CD1c-positive myeloid dendritic cell (primary cell): Measurements from ENCODE around the gene PBXIP1.
A peak's percentile ranks its signal among the peaks of the same experiment; 100 is the strongest.
"Not testable (repeated sequence)": the region's sequence is repeated elsewhere in the genome, so short reads cannot be mapped to it uniquely, and the experiment has no call there.

ENCODE experiments used
- DNase-seq: peaks from one replicate; pipeline ENCODE4 v3.0.0-alpha.2; 2016; ENCODE audit errors: extremely low spot score

PBXIP1 gene, protein sequence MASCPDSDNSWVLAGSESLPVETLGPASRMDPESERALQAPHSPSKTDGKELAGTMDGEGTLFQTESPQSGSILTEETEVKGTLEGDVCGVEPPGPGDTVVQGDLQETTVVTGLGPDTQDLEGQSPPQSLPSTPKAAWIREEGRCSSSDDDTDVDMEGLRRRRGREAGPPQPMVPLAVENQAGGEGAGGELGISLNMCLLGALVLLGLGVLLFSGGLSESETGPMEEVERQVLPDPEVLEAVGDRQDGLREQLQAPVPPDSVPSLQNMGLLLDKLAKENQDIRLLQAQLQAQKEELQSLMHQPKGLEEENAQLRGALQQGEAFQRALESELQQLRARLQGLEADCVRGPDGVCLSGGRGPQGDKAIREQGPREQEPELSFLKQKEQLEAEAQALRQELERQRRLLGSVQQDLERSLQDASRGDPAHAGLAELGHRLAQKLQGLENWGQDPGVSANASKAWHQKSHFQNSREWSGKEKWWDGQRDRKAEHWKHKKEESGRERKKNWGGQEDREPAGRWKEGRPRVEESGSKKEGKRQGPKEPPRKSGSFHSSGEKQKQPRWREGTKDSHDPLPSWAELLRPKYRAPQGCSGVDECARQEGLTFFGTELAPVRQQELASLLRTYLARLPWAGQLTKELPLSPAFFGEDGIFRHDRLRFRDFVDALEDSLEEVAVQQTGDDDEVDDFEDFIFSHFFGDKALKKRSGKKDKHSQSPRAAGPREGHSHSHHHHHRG

DNA sequence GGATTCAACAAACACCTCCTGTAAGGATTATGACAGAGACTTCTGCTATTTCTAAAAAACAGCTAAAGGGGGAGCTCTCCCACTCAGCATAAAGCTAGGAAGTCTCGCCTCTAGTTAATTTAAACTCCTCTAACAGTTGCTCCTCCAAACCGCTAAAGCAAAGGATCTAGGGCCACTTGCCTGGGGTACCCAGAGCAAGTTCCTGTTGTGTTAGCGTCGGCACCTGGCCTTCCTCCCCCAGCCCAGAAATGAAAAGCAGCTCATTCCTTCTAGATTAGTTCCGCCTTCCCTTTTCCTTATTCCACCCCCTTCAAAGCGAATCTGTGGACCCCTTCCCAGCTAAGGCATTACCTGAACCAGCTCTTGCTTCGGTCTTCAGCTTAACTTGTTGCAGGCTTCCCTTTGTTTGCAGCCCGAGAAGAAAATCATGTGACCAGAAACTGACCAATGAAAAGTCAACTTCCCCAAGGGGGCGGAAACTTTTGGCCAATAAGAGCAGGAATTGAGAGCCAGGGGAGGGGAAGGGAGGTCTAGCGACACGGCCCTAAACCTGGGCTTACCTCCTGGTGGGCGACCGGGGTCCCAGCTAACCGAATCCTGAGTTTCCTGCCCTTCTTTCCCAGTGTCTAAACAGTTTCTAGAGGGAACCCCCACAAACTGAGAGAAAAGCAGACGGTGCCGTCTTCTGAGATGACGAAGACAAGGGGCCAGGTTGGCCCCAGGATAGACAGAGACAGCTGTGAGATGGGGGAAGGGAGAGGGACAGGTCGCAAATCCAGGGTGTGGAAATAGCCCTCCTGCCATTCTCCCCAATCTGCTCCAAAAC lies at the start of gene PBXIP1:
TSS of gene PBXIP1 (minus strand) at position 382 of the 826 bp plus-strand sequence. CDS start 2,378 bp downstream, outside the sequence.
- DNase-seq, result peak; percentile 94

DNA sequence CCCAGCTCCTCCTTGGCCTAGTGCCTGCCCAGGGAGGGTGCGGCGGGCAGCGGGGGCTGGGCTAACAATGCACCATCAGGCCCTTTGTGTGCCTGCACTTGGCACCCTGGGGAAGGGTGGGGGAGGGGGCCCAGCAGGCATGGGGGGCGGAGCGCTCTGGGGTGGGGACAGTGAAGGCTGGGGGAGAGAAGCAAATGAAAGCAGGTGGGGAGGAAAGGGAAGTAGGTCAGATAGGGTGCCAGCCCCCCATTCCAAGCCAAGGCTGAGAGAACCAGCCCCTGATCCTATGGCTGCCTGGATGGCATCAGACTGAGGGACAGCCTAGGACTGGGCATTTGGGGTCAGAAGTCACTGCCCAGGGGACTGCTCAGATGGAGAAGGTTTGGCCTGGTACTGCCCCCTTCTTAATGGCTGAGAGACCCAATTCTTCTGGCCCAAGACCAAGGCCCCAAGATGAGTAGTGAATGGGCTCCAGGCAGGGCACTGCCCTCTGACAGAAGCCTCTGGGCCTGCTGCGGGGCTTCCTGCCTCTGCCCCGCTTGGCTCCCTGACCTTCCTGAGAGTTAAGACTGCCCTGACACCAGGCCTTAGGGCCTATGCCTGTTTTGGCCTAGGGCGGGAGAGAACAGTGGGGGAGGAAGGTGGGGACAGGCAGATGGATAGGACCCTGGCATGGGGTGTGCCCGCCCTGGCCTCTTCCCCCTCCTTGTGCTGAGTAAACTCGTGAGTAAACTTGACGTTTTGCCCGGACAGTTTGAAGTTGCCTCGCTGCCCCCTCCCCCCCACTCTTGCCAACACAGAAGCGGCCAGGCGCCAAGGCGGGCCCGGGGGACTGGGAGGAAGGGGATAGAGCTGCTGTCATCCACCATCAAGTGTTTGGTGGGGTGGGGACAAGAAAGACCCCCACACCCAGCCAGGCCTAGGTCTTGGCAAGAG lies 49.4 kb upstream of the PBXIP1 start:
- peak; percentile 31 for DNase-seq

DNA sequence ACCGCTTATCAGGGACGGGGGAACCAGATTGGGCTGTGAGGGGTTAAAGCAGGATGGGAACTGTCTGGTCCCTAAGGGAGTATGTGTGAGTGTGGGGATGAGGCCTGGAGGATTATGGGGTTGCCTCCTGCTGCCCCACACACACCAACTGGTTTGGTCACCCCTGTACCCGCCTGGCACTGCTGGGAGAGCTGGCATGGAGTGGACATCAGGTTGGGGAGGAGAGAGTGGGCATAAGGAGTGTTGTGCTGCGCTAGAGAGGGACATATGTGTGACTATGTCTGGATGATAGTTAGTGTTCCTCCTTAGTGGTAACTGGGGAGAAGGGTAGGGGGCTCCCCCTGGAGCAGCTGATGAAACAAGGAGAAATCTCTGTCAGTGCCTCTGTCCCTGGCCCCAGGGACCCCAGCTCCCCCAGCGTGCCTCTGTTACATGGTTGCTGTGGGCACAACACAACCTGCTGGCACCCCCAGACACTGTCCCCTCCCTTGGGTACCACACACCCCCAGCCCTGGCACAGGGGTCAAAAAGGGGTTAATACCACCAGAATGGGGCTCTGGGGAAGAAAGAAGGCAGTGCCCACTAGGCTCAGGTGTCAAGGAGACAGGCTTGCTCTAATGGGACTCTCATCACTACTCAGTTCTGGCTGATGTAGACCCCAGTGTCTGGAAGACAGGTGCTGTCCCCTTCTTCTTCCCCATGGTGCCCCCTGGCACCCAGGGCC lies 48.6 kb upstream of the PBXIP1 start:
- no peak for DNase-seq

DNA sequence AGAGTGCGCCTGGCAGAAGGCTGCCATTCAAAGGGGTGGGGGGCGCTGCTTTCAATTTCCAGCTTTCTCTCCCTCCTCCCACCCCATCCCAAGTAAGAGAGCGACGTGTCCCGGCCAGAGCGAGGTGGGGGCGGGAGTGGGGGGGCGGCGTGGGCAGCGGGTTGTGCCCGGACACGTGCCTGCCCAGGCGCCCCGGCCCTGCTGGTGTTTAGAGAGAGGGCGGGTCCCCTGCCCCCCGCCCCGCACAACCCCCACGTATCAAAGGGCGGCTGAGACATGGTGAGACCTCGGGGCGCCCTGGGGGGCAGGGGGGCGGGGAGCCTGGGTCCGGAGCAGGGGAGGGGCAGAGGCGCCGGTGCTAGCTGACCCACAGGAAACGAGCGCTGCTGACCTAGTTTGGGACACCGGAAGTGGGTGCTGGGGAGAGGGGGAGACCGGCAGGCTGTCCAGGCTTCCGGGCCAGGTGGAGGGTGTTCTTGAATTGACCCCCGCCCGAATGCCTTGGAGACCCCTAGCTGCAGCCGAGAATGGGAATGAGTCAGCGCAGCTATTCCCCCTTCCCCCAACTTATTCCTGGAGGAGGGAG lies 48.0 kb upstream of the PBXIP1 start:
- DNase-seq, result no peak

DNA sequence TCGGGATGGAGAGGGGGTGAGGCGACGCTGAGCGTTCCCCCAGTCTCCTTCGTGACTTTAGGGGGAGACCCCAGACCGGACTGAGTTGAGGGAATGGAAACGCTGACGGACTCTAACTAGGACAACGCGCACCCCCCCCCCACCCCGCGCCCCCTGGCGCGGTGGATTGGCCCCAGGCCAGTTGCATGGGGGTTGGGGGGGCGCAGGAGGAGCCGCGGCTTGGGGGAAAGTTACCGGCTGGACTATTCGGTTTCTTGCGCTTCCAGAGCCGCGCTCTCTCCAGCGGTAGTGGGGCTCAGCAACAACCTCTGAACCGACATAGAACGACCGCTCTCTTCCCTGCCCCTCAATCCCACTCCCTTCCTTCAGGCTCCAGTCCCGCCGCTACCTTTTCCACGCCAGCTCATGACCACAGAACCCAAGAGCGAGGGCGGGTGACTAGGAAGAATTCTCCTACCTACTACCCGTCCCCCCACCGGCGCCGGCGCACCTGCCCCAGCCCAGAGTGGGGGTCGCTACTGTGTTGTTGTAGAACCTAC lies 47.4 kb upstream of the PBXIP1 start:
- no peak for DNase-seq

DNA sequence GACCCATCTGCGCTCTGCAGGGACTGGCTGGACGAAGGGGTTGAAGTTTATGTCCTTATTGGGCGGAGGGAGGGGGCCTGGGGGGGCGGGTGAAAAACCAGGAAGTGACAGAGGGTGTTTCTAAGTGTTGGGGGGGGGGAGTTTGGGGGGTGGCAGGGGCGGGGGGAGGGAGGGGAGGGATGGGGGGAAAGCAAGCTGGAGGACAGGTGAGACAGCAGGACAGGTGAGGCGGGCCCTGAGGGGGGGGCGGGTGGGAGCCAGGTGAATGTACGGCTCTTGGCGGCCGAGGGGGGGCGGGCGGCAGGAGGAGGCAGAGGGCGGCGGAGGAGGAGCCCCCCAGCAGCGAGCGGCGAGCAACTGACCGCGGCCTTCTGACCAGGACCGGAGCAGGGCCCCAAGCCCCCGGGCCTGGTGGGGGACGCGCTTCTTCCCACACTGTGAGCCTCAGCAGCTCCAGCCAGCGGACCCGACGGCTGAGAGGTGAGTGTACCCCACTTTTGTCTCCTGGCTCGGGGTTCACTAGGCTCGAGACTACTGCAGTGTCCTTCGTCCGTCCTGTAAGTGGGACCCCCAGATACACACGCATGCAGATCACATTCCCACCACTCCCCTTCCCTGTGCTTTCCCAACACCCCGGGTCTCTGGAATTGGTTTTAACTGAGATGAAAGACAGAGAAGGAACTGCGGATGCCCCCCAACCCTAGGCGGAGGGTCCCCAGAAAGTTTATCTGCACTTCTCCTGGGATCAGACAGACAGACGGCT lies 46.7 kb upstream of the PBXIP1 start, which contains the start of gene ZBTB7B:
TSS of gene ZBTB7B (plus strand) at position 339 of the 763 bp plus-strand sequence. CDS start 11,859 bp downstream, outside the sequence.
- no peak for DNase-seq

DNA sequence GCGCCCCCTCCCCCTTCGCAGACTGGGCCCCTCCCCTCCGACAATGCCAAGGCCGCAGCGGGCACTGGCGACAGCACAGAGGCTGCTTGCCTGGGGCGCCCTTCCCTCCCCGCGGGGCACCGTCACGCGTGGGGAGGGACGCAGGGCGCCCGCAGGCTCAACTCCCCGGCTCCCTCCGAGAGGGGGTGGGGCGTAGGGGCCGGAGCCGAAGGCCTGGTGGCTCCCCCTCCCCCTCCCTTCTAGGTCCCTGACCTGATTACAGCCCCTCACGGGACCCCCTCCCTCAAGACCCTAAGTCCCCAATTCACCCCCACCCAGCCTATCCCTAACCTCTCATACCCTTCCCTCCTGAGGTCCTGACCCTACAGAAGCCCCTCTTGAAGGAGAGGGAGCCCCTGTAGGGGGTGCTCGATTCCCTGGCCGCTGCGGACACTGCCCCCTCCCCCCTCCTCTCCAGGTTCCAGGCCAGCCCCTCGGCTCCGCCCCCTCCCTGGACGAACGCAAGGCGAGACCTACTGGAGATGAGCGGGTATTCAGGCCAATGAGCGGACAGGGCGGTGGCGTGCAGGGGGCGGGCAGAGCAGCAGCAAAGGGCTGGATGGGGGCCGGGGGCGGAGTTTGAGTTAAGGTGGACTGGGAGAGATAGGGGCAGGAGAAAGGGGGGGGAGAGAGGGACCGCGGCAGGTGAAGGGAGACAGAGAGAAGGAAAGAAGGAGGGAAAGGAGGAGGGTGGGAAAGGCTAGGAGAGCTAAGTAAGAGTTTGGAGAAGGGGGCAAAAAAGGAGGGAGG lies 46.0 kb upstream of the PBXIP1 start:
- DNase-seq, result peak; percentile 98

DNA sequence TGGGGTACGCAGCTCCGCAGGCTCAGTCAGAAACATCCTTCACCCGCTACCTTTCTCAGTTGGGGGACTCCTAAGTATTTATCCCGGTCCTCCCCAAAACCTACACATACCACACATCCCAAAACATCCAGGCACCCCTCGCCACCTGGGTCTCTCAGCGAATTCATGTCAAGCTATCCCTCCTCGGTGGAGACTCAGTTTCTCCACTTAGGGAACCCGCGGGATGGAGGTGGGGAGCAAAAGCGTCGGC lies 45.5 kb upstream of the PBXIP1 start:
- DNase-seq, result no peak

DNA sequence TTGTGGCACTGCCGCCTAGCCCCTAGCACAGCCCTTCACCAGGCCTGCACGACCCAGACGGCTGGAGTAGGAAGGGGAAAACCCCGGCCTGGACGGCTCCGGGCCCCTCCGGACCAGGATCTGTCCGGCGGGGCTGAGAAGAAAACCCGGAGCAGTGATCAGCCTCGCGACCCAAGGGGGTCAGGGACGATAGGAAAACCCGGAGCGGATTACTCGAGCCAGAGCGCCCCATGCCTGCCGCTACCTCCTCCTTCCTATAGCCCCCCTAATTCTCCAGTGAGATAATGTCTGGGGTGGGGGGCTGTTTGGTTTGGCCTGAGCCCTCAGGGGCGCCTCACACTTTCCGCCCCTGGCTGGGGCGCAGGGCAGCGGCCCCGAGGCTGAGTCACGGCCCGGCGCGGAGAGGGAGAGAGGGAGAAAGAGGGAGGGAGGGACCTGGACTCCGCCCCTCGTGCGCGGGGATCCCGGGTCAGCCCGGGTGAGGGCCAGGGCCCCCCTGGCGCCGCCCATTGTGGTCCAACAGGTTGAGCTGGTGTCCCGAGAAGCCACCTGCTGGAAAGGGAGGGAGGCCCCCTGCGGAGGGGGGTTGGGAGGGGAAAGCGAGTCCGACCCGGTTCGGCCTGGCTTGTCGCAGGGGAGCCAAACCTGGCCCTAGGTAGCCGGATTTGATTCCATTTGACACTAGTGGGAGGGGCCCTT lies 45.0 kb upstream of the PBXIP1 start:
- DNase-seq, result peak; percentile 72

DNA sequence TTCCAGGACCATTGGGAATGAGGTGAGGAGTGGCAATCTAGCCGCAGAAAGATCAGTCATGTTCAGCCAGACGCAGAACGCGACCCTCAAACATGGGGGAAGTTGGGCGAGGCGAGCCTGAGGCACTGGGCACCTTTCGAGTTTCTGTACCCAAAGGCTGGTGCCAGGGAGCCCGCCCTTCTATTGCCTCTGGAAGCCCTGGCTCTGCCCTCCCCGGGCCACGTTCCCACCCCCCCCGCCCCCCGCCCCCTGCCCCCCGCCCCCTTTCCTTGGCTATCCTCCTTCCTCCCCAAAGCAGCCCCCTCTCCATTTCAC lies 44.5 kb upstream of the PBXIP1 start:
- DNase-seq, result no peak

DNA sequence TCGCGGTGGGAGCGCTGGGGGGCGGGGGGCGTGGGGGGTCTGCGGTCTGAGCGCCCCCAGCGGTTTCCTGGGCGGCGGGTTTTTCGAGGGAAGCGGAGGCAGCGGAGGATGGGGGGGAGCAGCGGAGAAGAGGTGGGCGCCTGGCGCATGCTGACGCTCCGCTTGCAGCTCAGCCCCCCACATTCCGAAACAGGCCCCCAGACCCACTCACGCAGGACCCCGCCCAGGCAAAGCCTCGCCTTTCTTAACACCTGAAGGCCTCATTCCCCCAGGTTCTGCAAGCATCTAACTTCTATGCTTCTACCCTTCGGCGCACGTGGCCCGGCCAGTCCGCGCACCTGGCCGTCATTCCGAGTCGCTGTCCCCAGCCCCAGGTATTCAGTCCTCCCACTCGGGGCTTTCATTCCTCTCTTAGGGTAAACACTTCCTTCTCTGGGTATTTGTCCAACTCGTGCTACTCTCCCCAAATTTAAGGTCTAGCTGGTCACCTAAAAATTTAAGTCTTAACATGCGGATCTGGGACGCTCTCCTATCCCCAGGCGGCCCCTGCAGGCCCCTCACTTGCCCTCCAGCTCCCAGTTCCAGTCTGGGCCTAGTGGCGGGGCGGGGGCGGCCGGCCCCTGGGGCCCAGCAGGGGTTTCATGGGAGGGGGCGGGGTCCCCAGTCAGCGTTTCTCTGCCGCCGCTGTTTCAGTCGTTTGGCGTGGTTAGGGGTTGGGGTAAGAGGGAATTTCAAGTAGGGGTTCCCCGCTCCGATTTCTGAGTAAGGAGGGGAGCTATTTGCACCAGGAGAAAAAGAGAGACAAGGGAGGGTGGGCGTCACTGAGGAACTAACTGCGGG lies 43.9 kb upstream of the PBXIP1 start:
- peak; percentile 38 for DNase-seq

DNA sequence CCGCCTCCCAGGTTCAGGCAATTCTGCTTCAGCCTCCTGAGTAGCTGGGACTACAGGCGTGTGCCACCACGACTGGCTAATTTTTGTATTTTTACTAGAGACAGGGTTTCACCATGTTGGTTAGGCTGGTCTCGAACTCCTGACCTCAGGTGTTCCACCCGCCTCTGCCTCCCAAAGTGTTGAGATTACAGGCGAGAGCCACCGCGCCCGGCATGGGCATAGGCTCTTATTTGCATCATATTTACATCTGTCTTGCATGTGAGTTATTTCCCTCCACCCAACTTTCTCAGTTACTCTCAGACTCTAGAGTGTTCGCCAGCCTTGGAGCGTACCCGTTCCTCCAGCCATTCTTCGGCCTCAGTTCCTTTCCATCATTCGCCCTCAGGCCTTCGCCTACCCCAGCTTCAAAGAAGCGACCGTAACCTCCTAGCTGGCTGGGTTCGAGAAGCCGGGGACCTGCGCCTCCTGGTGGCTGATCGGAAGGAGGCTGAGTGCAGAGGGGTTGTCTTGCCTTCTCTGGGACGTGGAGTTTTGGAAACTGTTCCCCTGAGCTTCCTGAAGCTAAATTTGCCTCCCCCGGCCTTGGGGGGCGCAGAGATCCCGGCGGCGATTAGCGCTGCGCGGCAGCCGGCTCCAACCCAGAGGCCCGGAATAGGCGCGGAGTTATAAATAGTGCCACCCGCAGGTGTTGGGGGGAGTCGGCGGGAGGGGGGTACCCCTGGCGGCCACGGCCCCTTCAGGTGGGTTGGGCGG lies 43.1 kb upstream of the PBXIP1 start:
- DNase-seq, result peak; percentile 53

DNA sequence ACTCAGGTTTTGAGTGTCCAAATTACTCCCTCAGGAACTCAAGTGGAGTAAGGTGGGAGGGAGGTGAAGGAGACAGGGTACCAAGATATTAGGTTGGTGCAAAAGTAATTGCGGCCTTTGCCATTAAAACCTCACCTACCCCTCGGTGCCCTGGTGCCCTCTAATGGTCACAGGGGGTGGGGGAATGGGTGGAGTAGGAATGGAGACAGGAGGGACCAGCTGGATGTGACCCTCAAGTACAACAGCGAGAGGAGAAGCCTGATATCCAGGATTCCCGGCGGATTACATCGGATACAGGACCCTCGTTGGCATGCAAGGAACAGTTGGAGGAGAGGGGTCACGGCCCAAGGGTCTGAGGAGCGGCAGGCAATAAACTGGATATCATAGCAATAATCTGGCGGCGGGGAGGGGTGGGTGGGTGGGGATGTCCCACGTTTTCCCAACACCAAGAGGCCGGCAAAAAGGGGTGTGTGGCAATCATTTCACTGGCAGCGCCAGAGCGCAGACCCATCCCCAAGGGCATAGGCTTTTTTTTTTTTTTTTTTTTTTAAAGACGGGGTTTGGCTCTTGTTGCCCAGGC lies 42.4 kb upstream of the PBXIP1 start:
- DNase-seq, result no peak

DNA sequence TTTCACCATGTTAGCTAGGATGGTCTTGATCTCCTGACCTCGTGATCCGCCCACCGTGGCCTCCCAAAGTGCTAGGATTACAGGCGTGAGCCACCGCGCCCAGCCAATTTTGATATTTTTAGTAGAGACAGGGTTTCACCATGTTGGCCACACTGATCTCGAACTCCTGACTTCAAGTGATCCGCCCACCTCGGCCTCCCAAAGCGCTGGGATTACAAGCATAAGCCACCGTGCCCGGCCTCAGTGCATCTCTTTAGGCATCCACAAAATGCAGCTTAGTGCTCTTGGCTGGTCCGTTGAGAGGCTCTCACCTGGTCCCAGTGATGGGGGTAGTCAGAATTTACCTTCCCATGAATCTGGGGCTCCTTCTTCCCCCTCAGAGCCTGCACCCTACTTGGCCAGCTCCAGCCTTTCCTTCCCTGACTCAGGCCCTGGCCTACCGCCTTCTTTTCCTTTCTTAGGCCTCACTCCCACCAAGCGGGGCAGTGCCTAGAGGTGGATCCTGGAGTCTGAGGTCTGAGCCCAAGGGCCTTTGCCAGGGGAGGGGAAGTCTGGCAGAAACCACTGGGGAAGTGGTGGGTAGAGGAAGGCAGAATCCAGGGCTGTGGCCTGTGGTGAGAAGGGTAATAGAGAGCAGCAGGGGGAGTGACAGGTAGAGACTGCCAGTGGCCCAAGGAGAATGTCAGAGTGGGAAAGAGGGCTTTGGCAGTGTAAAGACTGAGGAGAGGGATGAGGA lies 41.2 kb upstream of the PBXIP1 start:
- DNase-seq, result peak; percentile 74

DNA sequence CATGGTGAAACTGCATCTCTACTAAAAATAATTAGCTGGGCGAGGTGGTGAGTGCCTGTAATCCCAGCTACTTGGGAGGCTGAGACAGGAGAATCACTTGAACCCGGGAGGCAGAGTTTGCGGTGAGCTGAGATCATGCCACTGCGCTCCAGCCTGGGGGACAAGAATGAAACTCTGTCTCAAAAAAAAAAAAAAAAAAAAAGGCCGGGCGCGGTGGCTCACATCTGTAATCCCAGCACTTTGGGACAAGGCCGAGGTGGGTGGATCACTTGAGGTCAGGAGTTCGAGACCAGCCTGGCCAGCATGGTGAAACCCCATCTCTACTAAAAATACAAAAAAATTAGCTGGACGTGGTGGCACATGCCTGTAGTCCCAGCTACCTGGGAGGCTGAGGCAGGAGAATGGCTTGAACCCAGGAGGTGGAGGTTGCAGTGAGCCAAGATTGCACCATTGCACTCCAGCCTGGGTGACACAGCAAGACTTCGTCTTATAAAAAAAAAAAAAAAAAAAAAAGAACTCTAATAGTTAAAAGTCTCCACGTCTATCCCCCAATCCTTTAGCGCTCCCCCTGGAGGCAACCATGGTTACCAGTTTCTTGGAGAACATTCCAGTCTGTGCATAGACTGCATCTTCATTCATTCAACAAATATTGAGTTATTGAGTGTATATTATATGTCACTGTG lies 39.5 kb upstream of the PBXIP1 start:
- not testable (repeated sequence) for DNase-seq
